ENCODE results near the gene INTS4. TPM values are rescaled to one million over a fixed set of nuclear protein-coding genes. Genes with fewer than 3 reads are reported as not detected.

INTS4 gene
- polyA plus RNA-seq, 3 donors: 23.5 to 41.7 (median 29.0) TPM

GRCh38 chr11:78039391-78039918 lies 45.0 kb upstream of the INTS4 start:
- Histone ChIP-seq H3K9ac (ENCODE audit: insufficient read depth, low read length, poor library complexity, severe bottlenecking) (peak overlapping the region; percentile 40), H3K79me2 (ENCODE audit: insufficient read depth, low read length) (no peaks in the 10 kb centered on the region), H3K36me3 (replicated peaks in 1 of 2; ENCODE audit: control insufficient read depth in 1 of 2, insufficient read depth in 2 of 2, low read length in 2 of 2) (no peaks in the 10 kb centered on the region), H3K27me3 (ENCODE audit: control insufficient read depth in 2 of 2, insufficient read depth in 2 of 2, low read length in 2 of 2) (no peaks in the 10 kb centered on the region), H2AFZ (ENCODE audit: insufficient read depth, low read depth, low read length, poor library complexity, severe bottlenecking) (peak overlapping the region; percentile 74), H3K27ac (ENCODE audit: low read depth in 1 of 2, low read length in 2 of 2) (peak overlapping the region in 1 of 2 donors; percentile 34), H3K4me1 (ENCODE audit: control insufficient read depth in 1 of 2, insufficient read depth in 2 of 2, low read length in 2 of 2) (peaks cover 10 to 12% of the 10 kb centered on the region in 2 donors), H3K4me3 (replicated peaks in 1 of 3; ENCODE audit: low read depth in 2 of 3, low read length in 3 of 3) (peak overlapping the region in 1 of 3 experiments; percentile 59), H3K9me3 (replicated peaks in 1 of 2; ENCODE audit: control insufficient read depth in 1 of 2, insufficient read depth in 1 of 2, low read length in 2 of 2) (no peaks in the 10 kb centered on the region), H4K20me1 (ENCODE audit: insufficient read depth, low read length) (no peaks in the 10 kb centered on the region), H3K4me2 (replicated peaks; ENCODE audit: extremely low read depth, low read length, poor library complexity, severe bottlenecking) (peak overlapping the region; percentile 51)
- Mint-ChIP-seq H3K36me3 (no peaks in the 10 kb centered on the region), H3K27me3 (ENCODE audit: low read depth in 3 of 3) (peaks cover 0 to 1% (median 0%) of the 10 kb centered on the region in 3 donors), H3K9me3 (no peaks in the 10 kb centered on the region), H3K4me1 (peaks cover 11% of the 10 kb centered on the region), H3K4me3 (peak overlapping the region in 1 of 2 donors; percentile 94), H3K27ac (peak overlapping the region in 3 of 7 donors; percentile 52 to 86 (median 71))
- intact Hi-C loops (cut with micrococcal nuclease): no loop called here
- DNase-seq: no peak
- 100% methylated on average over 1 of the region's 4 CpGs for WGBS (ENCODE audit: insufficient coverage)
- TF ChIP-seq CTCF (IDR thresholded peaks at IDR 0.05): no peak

- Histone ChIP-seq H3K9me3 (replicated peaks in 1 of 2; ENCODE audit: control insufficient read depth in 1 of 2, insufficient read depth in 1 of 2, low read length in 2 of 2) (no peaks in the 10 kb centered on the region), H3K4me3 (replicated peaks in 1 of 3; ENCODE audit: low read depth in 2 of 3, low read length in 3 of 3) (no peak overlapping the region), H3K4me2 (replicated peaks; ENCODE audit: extremely low read depth, low read length, poor library complexity, severe bottlenecking) (no peak overlapping the region), H3K79me2 (ENCODE audit: insufficient read depth, low read length) (no peaks in the 10 kb centered on the region), H3K9ac (ENCODE audit: insufficient read depth, low read length, poor library complexity, severe bottlenecking) (no peak overlapping the region), H4K20me1 (ENCODE audit: insufficient read depth, low read length) (no peaks in the 10 kb centered on the region), H3K36me3 (replicated peaks in 1 of 2; ENCODE audit: control insufficient read depth in 1 of 2, insufficient read depth in 2 of 2, low read length in 2 of 2) (no peaks in the 10 kb centered on the region), H3K27me3 (ENCODE audit: control insufficient read depth in 2 of 2, insufficient read depth in 2 of 2, low read length in 2 of 2) (no peaks in the 10 kb centered on the region), H2AFZ (ENCODE audit: insufficient read depth, low read depth, low read length, poor library complexity, severe bottlenecking) (no peak overlapping the region), H3K27ac (ENCODE audit: low read depth in 1 of 2, low read length in 2 of 2) (no peak overlapping the region), H3K4me1 (ENCODE audit: control insufficient read depth in 1 of 2, insufficient read depth in 2 of 2, low read length in 2 of 2) (peaks cover 10 to 12% of the 10 kb centered on the region in 2 donors)
- peaks cover 11% of the 10 kb centered on the region for H3K4me1 Mint-ChIP-seq
- no peaks in the 10 kb centered on the region for H3K9me3 Mint-ChIP-seq
- WGBS (ENCODE audit: insufficient coverage): 98% methylated on average over 5 of the region's 8 CpGs
- H3K4me3 Mint-ChIP-seq: no peak overlapping the region
- no peak for DNase-seq
- no peak overlapping the region for H3K27ac Mint-ChIP-seq
- intact Hi-C loops (cut with micrococcal nuclease): no loop called here
- no peaks in the 10 kb centered on the region for H3K27me3 Mint-ChIP-seq (ENCODE audit: low read depth in 3 of 3)
- TF ChIP-seq CTCF (IDR thresholded peaks at IDR 0.05): no peak
- H3K36me3 Mint-ChIP-seq: no peaks in the 10 kb centered on the region
Observed at GRCh38 chr11:78038697-78039313, 44.3 kb upstream of the INTS4 start.

All from CD14-positive monocyte (primary cell).